BLaER1 treated with 17β-estradiol and CSF1 and Interleukin-3, amounts not matched to agents 10 nM and 100 nM (cell line): ENCODE data around the gene TECPR2.

ENCODE experiments used
- H3K27ac ChIP-seq, 11 experiments: shearing (Covaris generic); formaldehyde crosslinking; 2 replicates each; pipeline ENCODE4 v1.8.1; 2022
- H3K27me3 ChIP-seq, 11 experiments: shearing (Covaris generic); formaldehyde crosslinking; 2 replicates each; pipeline ENCODE4 v1.8.1; 2022
- H3K36me3 ChIP-seq, 11 experiments: shearing (Covaris generic); formaldehyde crosslinking; 2 replicates each; pipeline ENCODE4 v1.8.1; 2022
- H3K4me1 ChIP-seq, 10 experiments: shearing (Covaris generic); formaldehyde crosslinking; 2 replicates each; pipeline ENCODE4 v1.8.1; 2022
- H3K4me2 ChIP-seq, 11 experiments: shearing (Covaris generic); formaldehyde crosslinking; 2 replicates each; pipeline ENCODE4 v1.8.1; 2022
- H3K4me3 ChIP-seq, 10 experiments: shearing (Covaris generic); formaldehyde crosslinking; 2 replicates each; pipeline ENCODE4 v1.8.1; 2022
- H3K9ac ChIP-seq, 11 experiments: shearing (Covaris generic); formaldehyde crosslinking; 2 replicates each; pipeline ENCODE4 v1.8.1; 2022
- H3K9me3 ChIP-seq, 11 experiments: shearing (Covaris generic); formaldehyde crosslinking; replicated peaks in 1 of 11; 2 replicates each; pipeline ENCODE4 v1.8.1; 2022
- H4K20me1 ChIP-seq, 11 experiments: shearing (Covaris generic); formaldehyde crosslinking; 2 replicates each; pipeline ENCODE4 v1.8.1; 2022
- Cebpa-rat ChIP-seq, 11 experiments: shearing (Covaris generic); IDR thresholded peaks; 2 replicates each; pipeline ENCODE4 v1.8.1; 2022

TECPR2 gene

GRCh38 chr14:102499401-102500157 is 136.8 kb downstream of the TECPR2 start:
- H3K27me3 ChIP-seq = no peaks in the 10 kb centered on the region
- H3K9ac ChIP-seq = peak overlapping the region in 2 of 11 experiments; percentile 19 to 22; a peak in 2 of 22 replicates
- peaks cover 7 to 37% (median 16%) of the 10 kb centered on the region in 10 experiments; a peak in 15 of 20 replicates for H3K4me1 ChIP-seq
- no peaks in the 10 kb centered on the region for H3K9me3 ChIP-seq
- H3K4me3 ChIP-seq = no peak overlapping the region
- peak overlapping the region in 4 of 11 experiments; percentile 36 to 77 (median 68); a peak in 7 of 22 replicates for H3K4me2 ChIP-seq
- peaks cover 0 to 5% (median 0%) of the 10 kb centered on the region in 11 experiments; a peak in 3 of 22 replicates for H4K20me1 ChIP-seq
- peaks cover 0 to 29% (median 8%) of the 10 kb centered on the region in 11 experiments; a peak in 12 of 22 replicates for H3K36me3 ChIP-seq
- no peak for TF ChIP-seq Cebpa-rat (IDR thresholded peaks at IDR 0.05)
- peak overlapping the region in 4 of 11 experiments; percentile 21 to 57 (median 52); a peak in 3 of 22 replicates for H3K27ac ChIP-seq

GRCh38 chr14:102500158-102500662 is 137.5 kb downstream of the TECPR2 start:
- H3K27ac ChIP-seq = peak overlapping the region in 6 of 11 experiments; percentile 9 to 57 (median 36); a peak in 5 of 22 replicates
- H4K20me1 ChIP-seq = peaks cover 0 to 5% (median 0%) of the 10 kb centered on the region in 11 experiments; a peak in 3 of 22 replicates
- peaks cover 0 to 29% (median 8%) of the 10 kb centered on the region in 11 experiments; a peak in 12 of 22 replicates for H3K36me3 ChIP-seq
- H3K4me1 ChIP-seq = peaks cover 7 to 37% (median 18%) of the 10 kb centered on the region in 10 experiments; a peak in 15 of 20 replicates
- no peaks in the 10 kb centered on the region for H3K9me3 ChIP-seq
- H3K27me3 ChIP-seq = no peaks in the 10 kb centered on the region
- H3K4me2 ChIP-seq = peak overlapping the region in 6 of 11 experiments; percentile 26 to 77 (median 50); a peak in 11 of 22 replicates
- no peak overlapping the region for H3K4me3 ChIP-seq
- peak overlapping the region in 2 of 11 experiments; percentile 9 to 21; a peak in 2 of 22 replicates for H3K9ac ChIP-seq
- no peak for TF ChIP-seq Cebpa-rat (IDR thresholded peaks at IDR 0.05)

- Histone ChIP-seq H3K4me3 (no peak overlapping the region), H3K9ac (peak overlapping the region in 3 of 11 experiments; percentile 5 to 21 (median 9); a peak in 1 of 22 replicates), H3K36me3 (peaks cover 0 to 31% (median 8%) of the 10 kb centered on the region in 11 experiments; a peak in 12 of 22 replicates), H3K9me3 (no peaks in the 10 kb centered on the region), H3K4me1 (peaks cover 7 to 37% (median 18%) of the 10 kb centered on the region in 10 experiments; a peak in 15 of 20 replicates), H3K27ac (peak overlapping the region in 3 of 11 experiments; percentile 44 to 57 (median 52); a peak in 4 of 22 replicates), H3K4me2 (peak overlapping the region in 5 of 11 experiments; percentile 27 to 77 (median 65); a peak in 10 of 22 replicates), H4K20me1 (peaks cover 0 to 5% (median 0%) of the 10 kb centered on the region in 11 experiments; a peak in 3 of 22 replicates), H3K27me3 (no peaks in the 10 kb centered on the region)
- no peak for TF ChIP-seq Cebpa-rat (IDR thresholded peaks at IDR 0.05)
Measured at GRCh38 chr14:102500713-102501112, 138.0 kb downstream of the TECPR2 start.

GRCh38 chr14:102501751-102502315 is 139.1 kb downstream of the TECPR2 start:
- Histone ChIP-seq H4K20me1 (peaks cover 0 to 9% (median 0%) of the 10 kb centered on the region in 11 experiments; a peak in 4 of 22 replicates), H3K4me2 (no peak overlapping the region), H3K27me3 (no peaks in the 10 kb centered on the region), H3K9ac (no peak overlapping the region), H3K36me3 (peaks cover 0 to 42% (median 14%) of the 10 kb centered on the region in 11 experiments; a peak in 15 of 22 replicates), H3K27ac (no peak overlapping the region), H3K4me3 (no peak overlapping the region), H3K4me1 (peaks cover 7 to 37% (median 18%) of the 10 kb centered on the region in 10 experiments; a peak in 15 of 20 replicates), H3K9me3 (no peaks in the 10 kb centered on the region)
- no peak for TF ChIP-seq Cebpa-rat (IDR thresholded peaks at IDR 0.05)

GRCh38 chr14:102502571-102502970 is 139.8 kb downstream of the TECPR2 start:
- H3K4me2 ChIP-seq = no peak overlapping the region
- H3K9ac ChIP-seq = no peak overlapping the region
- no peaks in the 10 kb centered on the region for H3K27me3 ChIP-seq
- peaks cover 7 to 37% (median 18%) of the 10 kb centered on the region in 10 experiments; a peak in 15 of 20 replicates for H3K4me1 ChIP-seq
- no peaks in the 10 kb centered on the region for H3K9me3 ChIP-seq
- peaks cover 0 to 42% (median 17%) of the 10 kb centered on the region in 11 experiments; a peak in 17 of 22 replicates for H3K36me3 ChIP-seq
- no peak for TF ChIP-seq Cebpa-rat (IDR thresholded peaks at IDR 0.05)
- H4K20me1 ChIP-seq = peaks cover 0 to 16% (median 0%) of the 10 kb centered on the region in 11 experiments; a peak in 3 of 22 replicates
- H3K4me3 ChIP-seq = no peak overlapping the region
- H3K27ac ChIP-seq = no peak overlapping the region

GRCh38 chr14:102503641-102504327 is 141.0 kb downstream of the TECPR2 start:
- no peaks in the 10 kb centered on the region for H3K9me3 ChIP-seq
- H3K4me2 ChIP-seq = peak overlapping the region in 2 of 11 experiments; percentile 23; a peak in 2 of 22 replicates
- H3K36me3 ChIP-seq = peaks cover 0 to 33% (median 15%) of the 10 kb centered on the region in 11 experiments; a peak in 15 of 22 replicates
- no peak for TF ChIP-seq Cebpa-rat (IDR thresholded peaks at IDR 0.05)
- no peak overlapping the region for H3K9ac ChIP-seq
- peaks cover 8 to 40% (median 21%) of the 10 kb centered on the region in 10 experiments; a peak in 18 of 20 replicates for H3K4me1 ChIP-seq
- no peak overlapping the region for H3K4me3 ChIP-seq
- no peak overlapping the region for H3K27ac ChIP-seq
- no peaks in the 10 kb centered on the region for H3K27me3 ChIP-seq
- peaks cover 0 to 26% (median 0%) of the 10 kb centered on the region in 11 experiments; a peak in 1 of 22 replicates for H4K20me1 ChIP-seq

- Histone ChIP-seq H3K9ac (0 out of 22 replicates have a peak overlapping the region, but pooled peaks of 1 of the 11 experiments have one; percentile 2), H3K4me3 (no peak overlapping the region), H3K36me3 (peaks cover 0 to 27% (median 14%) of the 10 kb centered on the region in 11 experiments; a peak in 11 of 22 replicates), H4K20me1 (peaks cover 0 to 26% (median 0%) of the 10 kb centered on the region in 11 experiments; a peak in 1 of 22 replicates), H3K9me3 (no peaks in the 10 kb centered on the region), H3K4me1 (peaks cover 13 to 40% (median 25%) of the 10 kb centered on the region in 10 experiments; a peak in 19 of 20 replicates), H3K4me2 (no peak overlapping the region), H3K27me3 (no peaks in the 10 kb centered on the region; a peak in 1 of 22 replicates), H3K27ac (no peak overlapping the region)
- TF ChIP-seq Cebpa-rat (IDR thresholded peaks at IDR 0.05) = no peak
Measured at GRCh38 chr14:102504328-102504999, 141.7 kb downstream of the TECPR2 start.
